Measurements from ENCODE around the gene PTCSC3.

The PTCSC3 gene

GRCh38 chr14:36176524-36176923 lies at the start of gene PTCSC3:
Gene PTCSC3, minus strand, starts transcription at chr14:36176722.
- DNase-seq (ENCODE audit: low spot score) = no peak

DNA sequence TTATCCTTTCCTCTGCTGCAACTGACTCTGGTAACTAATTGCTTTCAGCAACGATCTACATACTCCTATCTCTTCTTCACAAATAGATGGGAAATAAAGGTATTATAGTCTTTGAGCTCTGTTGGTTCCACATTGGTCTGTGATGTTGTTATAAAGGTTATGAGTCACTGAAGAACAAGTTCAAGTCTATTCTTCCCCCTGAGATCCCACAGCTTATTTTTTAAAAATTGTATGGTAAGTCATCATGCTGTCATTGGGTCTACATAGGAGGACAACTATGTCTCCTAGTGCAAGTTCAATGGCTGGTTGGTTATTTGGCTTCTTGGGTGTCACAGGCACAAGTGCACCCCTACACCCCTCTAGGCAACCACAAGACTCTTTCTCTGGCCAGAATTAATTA lies 49.6 kb upstream of the PTCSC3 start:
- no peak for DNase-seq (ENCODE audit: low spot score)

More at GRCh38 chr14:36176524-36176923, at the start of gene PTCSC3:
- no peak for TF ChIP-seq CTCF (IDR thresholded peaks at IDR 0.05; ENCODE audit: extremely low read depth, missing control alignments)

DNA sequence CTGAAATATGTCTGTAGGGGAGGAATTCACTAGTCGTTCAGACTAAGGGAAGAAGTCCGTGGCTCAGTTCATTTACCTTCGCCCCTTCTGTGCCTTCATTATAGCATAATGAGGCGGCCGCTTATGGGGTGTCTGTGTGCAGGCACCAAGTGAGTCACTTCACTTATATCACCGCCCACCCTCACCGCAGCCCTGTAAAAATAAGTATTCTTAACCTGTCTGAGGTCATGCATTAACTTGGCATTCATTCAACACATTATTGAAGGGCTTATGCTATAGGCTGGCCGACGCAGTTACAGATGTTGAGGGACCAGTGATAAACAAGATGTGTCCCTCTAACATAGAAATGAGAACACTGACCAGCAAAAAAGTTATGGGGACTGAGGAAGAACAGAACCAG lies 47.7 kb upstream of the PTCSC3 start:
- no peak for DNase-seq (ENCODE audit: low spot score)
- TF ChIP-seq CTCF (IDR thresholded peaks at IDR 0.05; ENCODE audit: extremely low read depth, missing control alignments) = no peak

More for the DNA sequence above, 49.6 kb upstream of the PTCSC3 start:
- no peak for TF ChIP-seq CTCF (IDR thresholded peaks at IDR 0.05; ENCODE audit: extremely low read depth, missing control alignments)

- DNase-seq (ENCODE audit: low spot score) = no peak
- no peak for TF ChIP-seq CTCF (IDR thresholded peaks at IDR 0.05; ENCODE audit: extremely low read depth, missing control alignments)
Observed at GRCh38 chr14:36223558-36223957, 47.0 kb upstream of the PTCSC3 start.

DNA sequence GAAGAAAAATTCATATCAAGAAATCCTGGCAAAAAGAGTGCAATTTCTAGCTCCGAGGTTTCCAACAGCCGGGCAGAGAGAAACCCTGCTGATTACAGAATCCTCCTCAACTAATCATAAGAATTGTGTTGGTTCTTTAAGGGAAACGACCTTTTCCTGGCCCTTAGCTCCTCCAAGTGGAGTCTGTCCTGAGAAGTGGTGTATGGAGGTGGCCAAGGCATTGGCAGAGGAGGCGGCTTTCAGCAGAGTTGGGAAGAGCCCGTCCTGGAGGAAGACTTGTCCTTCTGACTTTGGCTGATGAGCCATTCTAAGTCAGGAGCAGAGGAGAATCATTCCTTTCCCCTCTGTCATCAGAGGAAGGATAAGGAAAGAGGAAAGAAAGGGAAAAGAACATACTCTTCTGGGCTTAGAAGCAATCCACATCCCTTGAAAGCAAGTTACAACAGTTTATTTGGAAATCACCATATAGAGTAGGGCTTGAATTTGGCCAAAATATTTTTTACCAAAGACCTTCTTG lies 46.5 kb upstream of the PTCSC3 start:
- DNase-seq (ENCODE audit: low spot score) = no peak
- TF ChIP-seq CTCF (IDR thresholded peaks at IDR 0.05; ENCODE audit: extremely low read depth, missing control alignments) = no peak

DNA sequence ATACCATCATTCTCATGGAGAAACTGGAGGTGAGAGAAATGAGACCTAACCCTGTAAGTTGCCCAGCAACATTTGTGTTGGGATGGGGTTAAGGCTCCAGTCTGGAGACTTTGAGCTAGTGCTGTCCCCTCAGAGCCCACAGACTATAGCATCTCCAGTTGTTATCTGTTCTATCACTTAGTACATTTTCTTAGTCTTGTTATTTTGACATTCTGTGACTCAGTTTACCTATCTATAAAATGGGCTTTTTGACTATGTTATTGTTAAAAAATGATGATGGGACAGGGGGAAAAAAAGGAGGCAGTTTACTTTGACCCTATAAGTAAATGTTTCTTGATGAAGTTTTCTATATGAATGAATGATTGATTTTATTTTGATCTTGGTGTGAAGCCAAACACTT lies 45.8 kb upstream of the PTCSC3 start:
- TF ChIP-seq CTCF (IDR thresholded peaks at IDR 0.05; ENCODE audit: extremely low read depth, missing control alignments) = no peak
- no peak for DNase-seq (ENCODE audit: low spot score)

- no peak for DNase-seq (ENCODE audit: low spot score)
- TF ChIP-seq CTCF (IDR thresholded peaks at IDR 0.05; ENCODE audit: extremely low read depth, missing control alignments) = no peak
Observed at GRCh38 chr14:36221112-36221511, 44.6 kb upstream of the PTCSC3 start.

Data from GM20000 (cell line).